MCF 10A (cell line): ENCODE data around the gene ZC3H10. TPM values are rescaled to one million over a fixed set of nuclear protein-coding genes. Genes with fewer than 3 reads are reported as not detected.
A peak's percentile ranks its signal among the peaks of the same experiment; 100 is the strongest.

ENCODE experiments used
- BruUV-seq: library from RNA; stranded (reverse); fragments of 400-500 nt; replicated peaks from 2 replicates; lab custom pipeline; 2021; lab: Mats Ljungman, UMichigan
- CTCF ChIA-PET: fragments of 300-600 bp; sonication (Branson Sonifier 250); formaldehyde crosslinking; extraction: SDS; loops from one replicate; lab custom pipeline; 2021; ENCODE audit warnings: antibody characterized with exemption, inconsistent platforms; lab: Yijun Ruan, JAX
- POLR2A ChIA-PET: fragments of 300-600, 350-650 bp; sonication (Branson Sonifier 250); formaldehyde crosslinking; extraction: SDS; loops from one replicate; lab custom pipeline; 2020; ENCODE audit warnings: antibody characterized with exemption, inconsistent platforms; lab: Yijun Ruan, JAX
- DNase-seq: peaks from one replicate; pipeline ENCODE4 v3.0.0-alpha.2; 2018; ENCODE audit not compliant: unreplicated experiment
- H3K27ac Mint-ChIP-seq: one replicate; pipeline ENCODE4 v1.8.0; 2022; ENCODE audit warnings: mild to moderate bottlenecking, low read depth, mixed read lengths; ENCODE audit not compliant: unreplicated experiment
- H3K27me3 Mint-ChIP-seq: one replicate; pipeline ENCODE4 v1.8.0; 2022; ENCODE audit warnings: mixed read lengths; ENCODE audit not compliant: insufficient read depth, unreplicated experiment
- H3K36me3 Mint-ChIP-seq: one replicate; pipeline ENCODE4 v1.8.0; 2022; ENCODE audit warnings: mild to moderate bottlenecking, moderate library complexity, mixed read lengths; ENCODE audit not compliant: insufficient read depth, unreplicated experiment
- H3K4me1 Mint-ChIP-seq: one replicate; pipeline ENCODE4 v1.8.0; 2022; ENCODE audit warnings: mixed read lengths; ENCODE audit not compliant: insufficient read depth, unreplicated experiment
- H3K4me3 Mint-ChIP-seq: one replicate; pipeline ENCODE4 v1.8.0; 2022; ENCODE audit warnings: mild to moderate bottlenecking, moderate library complexity, mixed read lengths; ENCODE audit not compliant: unreplicated experiment
- H3K9me3 Mint-ChIP-seq: one replicate; pipeline ENCODE4 v1.8.0; 2022; ENCODE audit warnings: mixed read lengths; ENCODE audit not compliant: unreplicated experiment
- CTCF ChIP-seq: fragments of 200-600 bp; IDR thresholded peaks from one replicate; pipeline ENCODE4 v1.8.0; 2022; ENCODE audit warnings: antibody characterized with exemption, mild to moderate bottlenecking; ENCODE audit not compliant: unreplicated experiment
- intact Hi-C: fragments of 100-400 bp; cut with micrococcal nuclease; formaldehyde crosslinking; loops from 2 replicates; pipeline ENCODE4 v1.14.1; 2022
- total RNA-seq: library from RNA; stranded (reverse); gene quantifications from 2 replicates; pipeline ENCODE4 v1.2.3, GENCODE V29; 2022

Gene ZC3H10
- total RNA-seq, 1 experiment from 2014 or later: 2.8 TPM

DNA sequence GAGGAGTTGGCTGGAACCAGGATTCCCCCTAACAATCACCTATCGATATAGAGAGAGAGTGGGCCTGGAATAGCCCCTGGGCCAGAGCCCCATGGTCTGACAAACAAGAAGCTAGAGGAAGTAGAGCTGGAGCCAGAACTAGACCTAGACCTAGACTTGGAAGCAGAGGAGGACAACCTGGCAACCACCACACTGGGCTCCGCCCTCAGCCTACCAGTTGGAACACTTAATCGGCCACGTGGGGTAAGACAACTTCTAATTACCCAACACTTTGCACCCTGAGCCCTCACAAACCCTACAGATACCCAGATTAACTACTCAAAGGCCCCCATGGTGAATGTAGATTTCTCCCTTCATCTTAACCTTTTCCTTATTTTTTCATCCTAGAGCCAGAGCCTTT lies 18.3 kb upstream of the ZC3H10 start:
- DNase-seq: no peak
- H3K27me3 Mint-ChIP-seq: no peaks in the 10 kb centered on the region
- H3K36me3 Mint-ChIP-seq: peaks cover 22% of the 10 kb centered on the region
- H3K9me3 Mint-ChIP-seq: no peaks in the 10 kb centered on the region
- H3K4me3 Mint-ChIP-seq: no peak overlapping the region
- peaks cover 6% of the 10 kb centered on the region for H3K4me1 Mint-ChIP-seq
- intact Hi-C loops: no loop called here
- CTCF ChIA-PET: interaction anchor here (1.4 kb wide), 1 partner anchor 18 kb away, joined by 3 read pairs; the partner anchor contains the start of gene ZC3H10
- no TSS peak for BruUV-seq
- POLR2A ChIA-PET: interaction anchor here (1.0 kb wide), 1 partner anchor 14 kb away, joined by 3 read pairs; no protein-coding TSS in a partner anchor
- no peak overlapping the region for H3K27ac Mint-ChIP-seq
- TF ChIP-seq CTCF: no peak

GRCh38 chr12:56101045-56101444 lies 17.0 kb upstream of the ZC3H10 start:
- Mint-ChIP-seq H3K27ac (no peak overlapping the region), H3K27me3 (no peaks in the 10 kb centered on the region), H3K9me3 (no peaks in the 10 kb centered on the region), H3K4me1 (peaks cover 6% of the 10 kb centered on the region), H3K36me3 (peaks cover 22% of the 10 kb centered on the region), H3K4me3 (no peak overlapping the region)
- intact Hi-C loops: no loop called here
- no peak for TF ChIP-seq CTCF
- CTCF ChIA-PET: no interaction called here
- BruUV-seq: no TSS peak
- POLR2A ChIA-PET: interaction anchor here (2.1 to 5.4 kb wide), 2 partner anchors 10 to 21 kb away, joined by 9 to 66 read pairs; partner anchors contain the start of gene ERBB3
- no peak for DNase-seq

GRCh38 chr12:56102683-56103065 lies 15.4 kb upstream of the ZC3H10 start:
- H3K9me3 Mint-ChIP-seq: no peaks in the 10 kb centered on the region
- ChIA-PET POLR2A (interaction anchor here (0.6 to 10.0 kb wide), 13 partner anchors 8 to 286 kb away, joined by 3 to 249 read pairs (median 15); partner anchors contain the start of genes ERBB3, ESYT1, RPL41 and SUOX), CTCF (interaction anchor here (0.7 to 3.4 kb wide), 5 partner anchors 11 to 356 kb away, joined by 3 to 24 read pairs (median 4); no protein-coding TSS in a partner anchor)
- intact Hi-C loops: loop anchor here (1.0 kb wide), 1 partner anchor 23 kb away; no protein-coding TSS in a partner anchor
- BruUV-seq: no TSS peak
- no peaks in the 10 kb centered on the region for H3K27me3 Mint-ChIP-seq
- no peak for DNase-seq
- H3K4me3 Mint-ChIP-seq: peak overlapping the region; percentile 97
- H3K36me3 Mint-ChIP-seq: peaks cover 38% of the 10 kb centered on the region
- TF ChIP-seq CTCF: no peak
- no peak overlapping the region for H3K27ac Mint-ChIP-seq
- peaks cover 9% of the 10 kb centered on the region for H3K4me1 Mint-ChIP-seq

GRCh38 chr12:56103066-56103711 lies 14.9 kb upstream of the ZC3H10 start:
- H3K27me3 Mint-ChIP-seq: no peaks in the 10 kb centered on the region
- intact Hi-C loops: loop anchor here (1.0 kb wide), 1 partner anchor 24 kb away; no protein-coding TSS in a partner anchor
- H3K36me3 Mint-ChIP-seq: peaks cover 43% of the 10 kb centered on the region

More at GRCh38 chr12:56103066-56103711, 14.9 kb upstream of the ZC3H10 start:
- peak overlapping the region; percentile 97 for H3K4me3 Mint-ChIP-seq
- no TSS peak for BruUV-seq
- no peaks in the 10 kb centered on the region for H3K9me3 Mint-ChIP-seq
- no peak for TF ChIP-seq CTCF
- ChIA-PET CTCF (interaction anchor here (0.7 to 3.4 kb wide), 6 partner anchors 15 to 357 kb away, joined by 3 to 24 read pairs (median 8); partner anchors contain the start of gene ZC3H10), POLR2A (interaction anchor here (0.6 to 10.0 kb wide), 19 partner anchors 8 to 374 kb away, joined by 3 to 249 read pairs (median 12); partner anchors contain the start of genes DNAJC14, ERBB3, ESYT1 and RNF41)
- DNase-seq: no peak
- H3K27ac Mint-ChIP-seq: peak overlapping the region; percentile 95
- H3K4me1 Mint-ChIP-seq: peaks cover 9% of the 10 kb centered on the region
